ENCODE data around the gene CD44.
"Not testable (repeated sequence)": the region's sequence is repeated elsewhere in the genome, so short reads cannot be mapped to it uniquely, and the experiment has no call there.

CD44 gene

GRCh38 chr11:35200811-35201341 lies 61.9 kb downstream of the CD44 start:
- FAIRE-seq: no peak

GRCh38 chr11:35204614-35205013 lies 65.6 kb downstream of the CD44 start:
- FAIRE-seq (no peak), DNase-seq (ENCODE audit: extremely low spot score, insufficient read length, low read depth) (no peak)

More at GRCh38 chr11:35200811-35201341, 61.9 kb downstream of the CD44 start:
- DNase-seq (ENCODE audit: extremely low spot score, insufficient read length, low read depth): no peak

DNA sequence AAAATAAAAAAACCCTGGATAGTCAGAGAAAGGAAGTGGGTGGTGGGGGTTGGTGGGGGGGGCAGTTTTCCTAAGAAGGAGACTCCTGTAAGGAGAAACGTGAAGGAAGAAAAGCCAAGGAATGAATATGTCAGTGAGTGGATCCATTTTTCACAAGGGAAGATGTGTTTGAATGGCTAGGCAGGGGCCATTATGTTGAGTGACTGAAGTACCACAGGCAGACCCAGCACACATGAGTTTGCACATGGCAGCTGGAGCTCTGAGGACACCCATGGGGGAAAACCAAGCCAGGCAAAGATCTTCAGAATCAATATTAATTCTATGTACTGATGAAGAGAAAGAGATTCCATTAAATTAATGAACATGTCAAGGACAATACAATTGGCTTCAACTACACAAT lies 67.6 kb downstream of the CD44 start:
- DNase-seq (ENCODE audit: extremely low spot score, insufficient read length, low read depth) (no peak), FAIRE-seq (no peak)

DNA sequence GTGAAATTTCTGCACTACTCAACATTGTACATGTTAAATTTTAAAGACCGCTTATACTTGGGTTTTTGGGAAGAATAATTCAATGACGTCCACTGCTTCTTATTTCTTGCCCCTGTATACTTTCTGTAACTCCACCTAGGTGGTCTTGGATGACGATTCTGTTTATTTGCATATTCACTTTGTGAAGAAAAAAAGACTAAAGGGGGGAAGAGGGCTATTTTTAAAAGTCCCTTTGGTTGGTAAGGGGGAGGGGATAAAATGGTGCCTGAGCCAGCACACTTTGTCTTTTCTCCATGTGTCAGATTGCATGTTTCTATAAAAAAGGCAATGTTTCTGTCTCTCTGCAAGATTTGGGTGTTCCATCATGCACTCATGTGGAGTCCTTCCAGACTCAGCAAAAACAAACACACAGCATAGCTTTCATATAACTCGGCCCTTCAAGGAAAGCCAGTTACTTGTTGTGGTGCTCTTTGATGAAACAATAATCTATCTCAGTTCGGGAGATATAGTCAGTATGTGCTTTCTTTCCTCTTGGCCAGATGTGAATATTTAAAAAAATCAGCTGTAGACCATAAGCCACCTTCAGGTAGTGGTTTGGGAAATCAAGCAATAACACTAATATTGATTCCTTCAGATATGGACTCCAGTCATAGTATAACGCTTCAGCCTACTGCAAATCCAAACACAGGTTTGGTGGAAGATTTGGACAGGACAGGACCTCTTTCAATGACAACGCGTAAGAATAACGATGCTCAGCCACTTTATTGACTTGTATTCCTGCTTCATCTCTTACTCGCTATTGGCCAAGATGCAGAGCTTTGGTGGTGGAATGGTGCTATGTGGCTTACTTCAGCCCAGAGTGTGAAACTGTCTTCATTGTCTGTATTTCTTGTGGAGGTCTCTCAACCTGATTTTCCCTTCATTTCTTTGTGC lies 68.8 kb downstream of the CD44 start:
- FAIRE-seq (no peak), DNase-seq (ENCODE audit: extremely low spot score, insufficient read length, low read depth) (no peak)

GRCh38 chr11:35208795-35209194 lies 69.8 kb downstream of the CD44 start:
- DNase-seq (ENCODE audit: extremely low spot score, insufficient read length, low read depth): no peak
- no peak for FAIRE-seq

- DNase-seq (ENCODE audit: extremely low spot score, insufficient read length, low read depth): no peak
- no peak for FAIRE-seq
Observed at GRCh38 chr11:35210876-35211546, 72.0 kb downstream of the CD44 start.

DNA sequence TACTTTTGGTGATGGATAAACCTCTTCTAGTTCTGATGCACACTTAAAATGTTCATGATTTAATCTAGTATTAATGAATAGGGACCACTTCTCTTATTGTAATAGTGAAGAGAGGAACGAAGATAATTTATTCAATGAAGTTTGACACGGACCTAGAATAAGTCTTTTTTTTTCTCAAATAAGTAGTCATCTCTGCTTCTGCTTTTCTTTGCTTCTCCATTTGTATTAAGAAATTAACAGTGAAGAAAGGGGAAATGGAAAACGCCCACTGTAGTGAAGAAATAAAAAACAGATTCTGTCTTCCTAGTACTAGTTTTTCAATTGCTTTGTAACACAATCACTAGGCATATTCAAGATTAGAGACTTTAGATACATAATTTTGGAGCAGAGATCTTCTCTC lies 73.0 kb downstream of the CD44 start:
- FAIRE-seq (no peak), DNase-seq (ENCODE audit: extremely low spot score, insufficient read length, low read depth) (no peak)

GRCh38 chr11:35214226-35214770 lies 75.3 kb downstream of the CD44 start:
- no peak for FAIRE-seq
- DNase-seq (ENCODE audit: extremely low spot score, insufficient read length, low read depth): no peak

GRCh38 chr11:35214792-35215193 lies 75.8 kb downstream of the CD44 start:
- FAIRE-seq (no peak), DNase-seq (ENCODE audit: extremely low spot score, insufficient read length, low read depth) (no peak)

DNA sequence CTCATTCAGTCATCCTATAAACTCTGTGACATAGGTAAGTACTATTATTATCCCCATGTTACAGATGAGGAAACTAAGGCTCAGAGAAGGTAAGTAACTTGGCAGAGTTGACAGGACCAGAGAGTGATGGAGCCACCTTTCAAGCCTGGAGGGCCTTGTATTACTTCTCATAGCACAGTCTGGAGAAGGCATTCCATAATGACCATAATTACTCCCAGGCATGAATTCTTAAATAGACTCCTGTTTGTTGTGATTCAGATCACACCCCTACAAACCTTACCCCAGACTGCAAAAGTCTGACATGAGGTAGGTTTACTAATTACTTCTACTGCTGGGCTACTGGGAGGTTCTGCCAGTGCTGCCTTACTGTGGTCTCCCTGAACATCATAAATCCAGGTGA lies 77.0 kb downstream of the CD44 start:
- FAIRE-seq (no peak), DNase-seq (ENCODE audit: extremely low spot score, insufficient read length, low read depth) (no peak)

GRCh38 chr11:35216962-35217678 lies 78.1 kb downstream of the CD44 start:
- no peak for FAIRE-seq

GRCh38 chr11:35218956-35219355 lies 80.0 kb downstream of the CD44 start:
- FAIRE-seq (no peak), DNase-seq (ENCODE audit: extremely low spot score, insufficient read length, low read depth) (no peak)

More at GRCh38 chr11:35216962-35217678, 78.1 kb downstream of the CD44 start:
- no peak for DNase-seq (ENCODE audit: extremely low spot score, insufficient read length, low read depth)

DNA sequence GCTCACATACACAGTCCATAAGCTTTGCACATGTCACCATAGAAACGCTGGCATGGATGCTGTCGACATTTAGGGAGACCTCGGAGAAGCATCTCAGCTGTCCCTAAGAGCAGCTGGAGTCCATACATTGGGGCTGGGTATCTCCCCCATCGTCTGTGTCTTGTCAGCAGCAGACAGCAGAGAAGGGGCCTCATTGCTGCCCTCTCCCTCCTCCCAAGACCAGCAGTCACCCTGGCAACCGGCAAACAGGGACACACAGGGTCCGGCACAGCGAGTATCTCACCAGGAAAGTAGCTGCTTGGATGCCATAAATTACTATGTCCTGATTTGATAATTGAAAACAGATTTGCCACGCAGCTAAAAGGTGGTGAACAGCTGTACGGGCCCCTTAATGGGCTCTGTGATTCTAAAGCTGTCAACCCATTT lies 84.4 kb downstream of the CD44 start:
- FAIRE-seq: no peak
- no peak for DNase-seq (ENCODE audit: extremely low spot score, insufficient read length, low read depth)

GRCh38 chr11:35223991-35224390 lies 85.0 kb downstream of the CD44 start:
- no peak for DNase-seq (ENCODE audit: extremely low spot score, insufficient read length, low read depth)
- FAIRE-seq: no peak

DNA sequence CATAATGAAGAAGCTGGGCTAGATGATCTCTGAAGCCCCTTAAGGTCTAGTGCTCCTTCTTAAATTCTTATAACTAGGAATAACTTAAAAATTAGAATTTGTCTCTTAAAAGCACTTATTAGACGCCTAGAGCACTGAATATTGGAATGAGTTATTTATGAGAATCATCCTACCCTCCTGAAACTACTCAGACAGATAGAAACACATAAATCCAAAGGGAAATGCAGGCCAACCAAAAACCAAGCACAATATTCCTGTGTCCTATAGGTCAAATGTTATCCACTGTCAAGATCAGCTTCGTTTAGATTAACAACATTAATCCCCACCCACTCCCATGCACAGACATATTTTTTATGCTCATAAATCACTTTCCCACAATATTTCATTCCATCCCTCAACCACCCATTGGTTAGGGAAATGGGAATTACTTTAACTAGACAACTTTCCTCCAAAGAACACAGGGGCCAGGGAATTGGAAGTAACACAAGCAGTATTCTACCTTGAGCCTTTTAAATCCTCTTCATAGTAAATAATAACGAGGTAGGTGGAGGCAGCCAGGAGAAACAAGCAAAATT lies 87.1 kb downstream of the CD44 start:
- DNase-seq (ENCODE audit: extremely low spot score, insufficient read length, low read depth) (no peak), FAIRE-seq (no peak)

- DNase-seq (ENCODE audit: extremely low spot score, insufficient read length, low read depth); FAIRE-seq: not testable (repeated sequence)
Observed at GRCh38 chr11:35226756-35227155, 87.8 kb downstream of the CD44 start.

DNA sequence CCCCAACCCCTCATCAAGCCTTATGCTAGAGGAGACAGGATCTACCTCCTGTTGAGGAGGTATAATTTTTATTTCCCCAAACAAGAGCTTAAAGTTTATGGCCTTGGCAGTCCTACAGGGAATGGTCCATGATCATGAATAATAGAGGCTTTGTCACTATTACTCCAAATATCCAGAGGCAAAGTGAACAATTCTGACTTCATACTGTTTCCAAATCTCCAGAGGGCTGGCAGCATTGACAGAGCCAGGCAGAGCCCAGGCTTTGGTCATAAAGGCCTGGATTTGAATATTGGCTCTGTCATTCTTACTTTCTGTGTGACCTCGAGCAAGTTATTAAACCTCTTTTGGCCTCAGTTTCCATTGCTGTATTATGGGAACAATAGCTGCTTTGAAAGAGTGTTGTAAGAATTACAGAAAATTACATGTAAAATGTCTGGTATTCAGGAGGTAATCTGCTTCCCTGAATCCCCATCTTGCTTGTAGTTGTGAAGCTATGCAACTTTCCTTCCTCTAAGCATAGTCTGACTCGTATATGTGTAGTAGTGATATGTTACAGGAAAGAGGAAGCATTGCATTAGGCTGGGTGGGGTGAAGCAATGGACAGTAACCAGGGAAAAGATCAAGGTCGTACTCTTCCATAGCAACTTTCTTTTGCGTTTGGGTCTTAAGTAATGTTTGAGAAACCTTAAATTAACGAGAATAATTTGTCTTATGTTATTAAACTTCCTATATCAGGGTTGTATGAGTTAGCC lies 88.8 kb downstream of the CD44 start:
- no peak for DNase-seq (ENCODE audit: extremely low spot score, insufficient read length, low read depth)
- no peak for FAIRE-seq

- no peak for FAIRE-seq
- DNase-seq (ENCODE audit: extremely low spot score, insufficient read length, low read depth): no peak
Observed at GRCh38 chr11:35228328-35228725, 89.4 kb downstream of the CD44 start.

DNA sequence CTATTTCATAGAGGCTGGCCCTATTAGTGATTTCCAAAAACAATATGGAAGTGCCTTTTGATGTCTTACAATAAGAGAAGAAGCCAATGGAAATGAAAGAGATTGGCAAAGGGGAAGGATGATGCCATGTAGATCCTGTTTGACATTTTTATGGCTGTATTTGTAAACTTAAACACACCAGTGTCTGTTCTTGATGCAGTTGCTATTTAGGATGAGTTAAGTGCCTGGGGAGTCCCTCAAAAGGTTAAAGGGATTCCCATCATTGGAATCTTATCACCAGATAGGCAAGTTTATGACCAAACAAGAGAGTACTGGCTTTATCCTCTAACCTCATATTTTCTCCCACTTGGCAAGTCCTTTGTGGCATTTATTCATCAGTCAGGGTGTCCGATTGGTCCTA lies 91.4 kb downstream of the CD44 start:
- DNase-seq (ENCODE audit: extremely low spot score, insufficient read length, low read depth) (no peak), FAIRE-seq (no peak)

All from GM18507 (cell line).